ENCODE results near the gene CTSW. TPM values are rescaled to one million over a fixed set of nuclear protein-coding genes. Genes with fewer than 3 reads are reported as not detected.
A peak's percentile ranks its signal among the peaks of the same experiment; 100 is the strongest.

CTSW gene
- polyA plus RNA-seq, 1 of the 3 experiments (the other 2 are of a cell fraction): 0.49 TPM

- TF ChIP-seq RCOR1 (IDR thresholded peaks at IDR 0.05; ENCODE audit: low read length) (no peak), TAF1 (IDR thresholded peaks at IDR 0.05; ENCODE audit: borderline replicate concordance, low read depth, low read length) (no peak), GATA2 (CRISPR knock-in tag; IDR thresholded peaks at IDR 0.05) (no peak)
Observed at GRCh38 chr11:65894034-65894591, 14.5 kb downstream of the CTSW start (continued).

- CTCF ChIA-PET: interaction anchor here (1.1 to 4.9 kb wide), 2 partner anchors 11 to 19 kb away, joined by 3 to 20 read pairs; no protein-coding TSS in a partner anchor
Observed at GRCh38 chr11:65895482-65895981, 15.9 kb downstream of the CTSW start.

GRCh38 chr11:65896034-65896999 is 16.7 kb downstream of the CTSW start:
- Histone ChIP-seq H3K4me2 (peak overlapping the region; percentile 89), H3K9me3 (no peaks in the 10 kb centered on the region), H3K9ac (peak overlapping the region; percentile 97), H3K27ac (ENCODE audit: low read depth in 2 of 2, low read length in 1 of 2) (peak overlapping the region in 1 of 2 experiments; percentile 94; a peak in 2 of 4 replicates), H4K20me1 (ENCODE audit: insufficient read depth) (peaks cover 77% of the 10 kb centered on the region), H3K4me1 (ENCODE audit: control insufficient read depth in 1 of 2, insufficient read depth in 2 of 2, low read depth in 1 of 2, low read length in 1 of 2) (peaks cover 27 to 49% of the 10 kb centered on the region in 2 experiments; a peak in 3 of 4 replicates), H3F3A (replicated peaks; ENCODE audit: insufficient read depth) (peaks cover 71% of the 10 kb centered on the region), H3K36me3 (replicated peaks in 1 of 2; ENCODE audit: control insufficient read depth in 1 of 2, insufficient read depth in 2 of 2, low read length in 1 of 2) (peaks cover 0 to 49% of the 10 kb centered on the region in 2 experiments), H3K4me3 (ENCODE audit: low read depth in 2 of 2, low read length in 1 of 2) (peak overlapping the region in 1 of 2 experiments; percentile 82; a peak in 2 of 4 replicates), H2AFZ (ENCODE audit: low read depth) (no peak overlapping the region), H3K79me2 (ENCODE audit: insufficient read depth) (peaks cover 96% of the 10 kb centered on the region), H3K27me3 (ENCODE audit: insufficient read depth) (no peaks in the 10 kb centered on the region), H3K9me2 (no peaks in the 10 kb centered on the region)
- 96% methylated on average over 11 of the region's 14 CpGs for WGBS (ENCODE audit: low lambda C conversion rate)
- TF ChIP-seq EZH2phosphoT487 (IDR thresholded peaks at IDR 0.05; ENCODE audit: borderline replicate concordance, low read depth): no peak
- TF ChIP-seq POLR2AphosphoS5 (IDR thresholded peaks at IDR 0.05; ENCODE audit: low read depth, low read length): no peak
- TF ChIP-seq GATA2 (CRISPR knock-in tag; IDR thresholded peaks at IDR 0.05): no peak
- no peak for TF ChIP-seq USF1 (IDR thresholded peaks at IDR 0.05; ENCODE audit: borderline replicate concordance, low read depth)
- TF ChIP-seq FOXM1 (IDR thresholded peaks at IDR 0.05; ENCODE audit: low read depth): no peak
- TF ChIP-seq YY1 (IDR thresholded peaks at IDR 0.05; ENCODE audit: low read depth): no peak
- TF ChIP-seq CHD2 (IDR thresholded peaks at IDR 0.05; ENCODE audit: low read length, partially characterized antibody): no peak
- TF ChIP-seq USF2 (IDR thresholded peaks at IDR 0.05; ENCODE audit: borderline replicate concordance, low read depth, low read length): no peak
- no peak for TF ChIP-seq RFX5 (IDR thresholded peaks at IDR 0.05; ENCODE audit: low read length)
- no peak for TF ChIP-seq MEF2A (IDR thresholded peaks at IDR 0.05; ENCODE audit: borderline replicate concordance, low read depth)
- TF ChIP-seq FOXJ3 (CRISPR knock-in tag; IDR thresholded peaks at IDR 0.05): no peak
- TF ChIP-seq FOSL2 (IDR thresholded peaks at IDR 0.05; ENCODE audit: borderline replicate concordance, low read depth): no peak
- TF ChIP-seq CTCF (IDR thresholded peaks at IDR 0.05): no peak
- TF ChIP-seq NFIC (IDR thresholded peaks at IDR 0.05; ENCODE audit: borderline replicate concordance): no peak
- no peak for TF ChIP-seq GABPA (IDR thresholded peaks at IDR 0.05; ENCODE audit: low read depth)
- DNase-seq: no peak
- CTCF ChIA-PET: interaction anchor here (0.8 to 4.9 kb wide), 5 partner anchors 7 to 18 kb away, joined by 3 to 20 read pairs (median 4); partner anchors contain the start of genes CCDC85B and FIBP
- POLR2A ChIA-PET: interaction anchor here (0.6 kb wide), 1 partner anchor 22 kb away, joined by 3 read pairs; no protein-coding TSS in a partner anchor

More at GRCh38 chr11:65895482-65895981, 15.9 kb downstream of the CTSW start:
- no peaks in the 10 kb centered on the region for H3K9me2 ChIP-seq
- peaks cover 28 to 45% of the 10 kb centered on the region in 2 experiments; a peak in 3 of 4 replicates for H3K4me1 ChIP-seq (ENCODE audit: control insufficient read depth in 1 of 2, insufficient read depth in 2 of 2, low read depth in 1 of 2, low read length in 1 of 2)
- WGBS (ENCODE audit: low lambda C conversion rate): 74% methylated on average over 2 of the region's 5 CpGs
- TF ChIP-seq MXI1 (IDR thresholded peaks at IDR 0.05; ENCODE audit: low read depth, low read length): no peak
- H3F3A ChIP-seq (replicated peaks; ENCODE audit: insufficient read depth): peaks cover 71% of the 10 kb centered on the region
- peaks cover 0 to 49% of the 10 kb centered on the region in 2 experiments for H3K36me3 ChIP-seq (replicated peaks in 1 of 2; ENCODE audit: control insufficient read depth in 1 of 2, insufficient read depth in 2 of 2, low read length in 1 of 2)
- POLR2A ChIA-PET: no interaction called here
- H3K9me3 ChIP-seq: no peaks in the 10 kb centered on the region
- no peak overlapping the region for H2AFZ ChIP-seq (ENCODE audit: low read depth)
- H3K79me2 ChIP-seq (ENCODE audit: insufficient read depth): peaks cover 90% of the 10 kb centered on the region
- H3K27me3 ChIP-seq (ENCODE audit: insufficient read depth): no peaks in the 10 kb centered on the region
- peaks cover 82% of the 10 kb centered on the region for H4K20me1 ChIP-seq (ENCODE audit: insufficient read depth)
- no peak for DNase-seq
- peak overlapping the region; percentile 97; the same call in 1 of the 2 replicates for H3K9ac ChIP-seq
- peak overlapping the region in 1 of 2 experiments; percentile 94; a peak in 2 of 4 replicates for H3K27ac ChIP-seq (ENCODE audit: low read depth in 2 of 2, low read length in 1 of 2)
- no peak overlapping the region for H3K4me3 ChIP-seq (ENCODE audit: low read depth in 2 of 2, low read length in 1 of 2)
- H3K4me2 ChIP-seq: peak overlapping the region; percentile 89

Data from SK-N-SH (cell line).